Natural killer cell (primary cell): ENCODE measurements around the gene EGFR. TPM values are rescaled to one million over a fixed set of nuclear protein-coding genes. Genes with fewer than 3 reads are reported as not detected.

Experiments used
- ATAC-seq, 3 donors: fragments of 150-1000 bp in 2 of 3; fragments of 200-7000 bp in 1 of 3; cut with Tn5 transposase; 1 replicate in 1 of 3; 2 replicates in 2 of 3; pipeline ENCODE4 v1.10.0; 2021; ENCODE audit warnings: mild to moderate bottlenecking in 2 of 3, moderate library complexity in 2 of 3
- DNase-seq, 2 donors: peaks; one replicate each; pipeline versions ENCODE4 v3.0.0 to v3.0.0-alpha.2; 2013 to 2021; ENCODE audit warnings: mixed read lengths in 1 of 2
- H3K27ac ChIP-seq: one replicate; pipeline ENCODE4 v1.5.1; 2013; ENCODE audit warnings: mild to moderate bottlenecking, low read length
- H3K27me3 ChIP-seq: one replicate; pipeline ENCODE4 v1.6.1; 2013; ENCODE audit warnings: low read length; ENCODE audit not compliant: control insufficient read depth, insufficient read depth
- H3K36me3 ChIP-seq: one replicate; pipeline ENCODE4 v1.6.1; 2013; ENCODE audit warnings: low read length; ENCODE audit not compliant: control insufficient read depth, insufficient read depth
- H3K4me1 ChIP-seq: one replicate; pipeline ENCODE4 v1.6.1; 2013; ENCODE audit warnings: low read length; ENCODE audit not compliant: control insufficient read depth, insufficient read depth
- H3K4me3 ChIP-seq: one replicate; pipeline ENCODE4 v1.5.1; 2013; ENCODE audit warnings: low read length
- H3K9me3 ChIP-seq: one replicate; pipeline ENCODE4 v1.6.1; 2013; ENCODE audit warnings: low read length; ENCODE audit not compliant: control insufficient read depth, insufficient read depth
- H3K27ac Mint-ChIP-seq, 2 donors: one replicate each; pipeline ENCODE4 v1.8.0; 2022; ENCODE audit warnings: mild to moderate bottlenecking in 2 of 2, mixed read lengths in 2 of 2, moderate library complexity in 1 of 2
- H3K27me3 Mint-ChIP-seq, 2 donors: one replicate each; pipeline ENCODE4 v1.8.0; 2022; ENCODE audit warnings: low read depth in 2 of 2, mixed read lengths in 2 of 2
- H3K36me3 Mint-ChIP-seq: one replicate; pipeline ENCODE4 v1.8.0; 2022; ENCODE audit warnings: mixed read lengths
- H3K4me1 Mint-ChIP-seq, 2 donors: one replicate each; pipeline ENCODE4 v1.8.0; 2022; ENCODE audit warnings: mixed read lengths in 2 of 2
- H3K4me3 Mint-ChIP-seq: one replicate; pipeline ENCODE4 v1.8.0; 2022; ENCODE audit warnings: mild to moderate bottlenecking, moderate library complexity, mixed read lengths
- H3K9me3 Mint-ChIP-seq, 2 donors: one replicate each; pipeline ENCODE4 v1.8.0; 2022; ENCODE audit warnings: mixed read lengths in 2 of 2
- CTCF ChIP-seq: fragments of 200-600 bp; IDR thresholded peaks from one replicate; pipeline ENCODE4 v1.8.0; 2022; ENCODE audit warnings: antibody characterized with exemption
- WGBS: methylation state at CpG from one replicate; pipeline ENCODE4 v1.1.7; 2013; ENCODE audit warnings: missing lambda C conversion rate; ENCODE audit not compliant: insufficient coverage; 5-methylcytosine and 5-hydroxymethylcytosine counted together
- intact Hi-C: fragments of 100-400 bp; cut with micrococcal nuclease; formaldehyde crosslinking; loops from one replicate; pipeline ENCODE4 v1.14.2; 2022
- total RNA-seq, 4 donors: library from RNA; stranded (reverse); fragments of 120-200 nt in 1 of 4; gene quantifications; one replicate each; pipeline versions ENCODE4 v1.2.3 to v1.2.4, GENCODE V29; 2013 to 2022

EGFR gene
- total RNA-seq, 3 donors from 2014 or later (not counting 1 experiment from before 2014, with no cell fraction given) = not detected

GRCh38 chr7:55096323-55096722, 77.5 kb downstream of the EGFR start:
- Mint-ChIP-seq H3K27ac (no peak overlapping the region), H3K36me3 (no peaks in the 10 kb centered on the region), H3K27me3 (peaks cover 3 to 17% of the 10 kb centered on the region in 2 donors), H3K9me3 (no peaks in the 10 kb centered on the region), H3K4me3 (no peak overlapping the region), H3K4me1 (no peaks in the 10 kb centered on the region)
- TF ChIP-seq CTCF = no peak
- H3K36me3 ChIP-seq = no peaks in the 10 kb centered on the region
- intact Hi-C loops = no loop called here
- WGBS = 85% methylated on average over 11 of the region's 11 CpGs
- DNase-seq = no peak
- H3K4me1 ChIP-seq = no peaks in the 10 kb centered on the region
- H3K4me3 ChIP-seq = no peak overlapping the region
- ATAC-seq = no peak
- H3K9me3 ChIP-seq = no peaks in the 10 kb centered on the region
- H3K27ac ChIP-seq = no peak overlapping the region
- no peaks in the 10 kb centered on the region for H3K27me3 ChIP-seq

- no peak for ATAC-seq
Observed at GRCh38 chr7:55097100-55097499, 78.3 kb downstream of the EGFR start.

GRCh38 chr7:55099066-55099820, 80.4 kb downstream of the EGFR start:
- H3K36me3 Mint-ChIP-seq = no peaks in the 10 kb centered on the region
- Histone ChIP-seq H3K4me3 (no peak overlapping the region), H3K4me1 (peaks cover 2% of the 10 kb centered on the region), H3K27ac (no peak overlapping the region), H3K27me3 (peaks cover 11% of the 10 kb centered on the region), H3K36me3 (no peaks in the 10 kb centered on the region), H3K9me3 (no peaks in the 10 kb centered on the region)
- no peak overlapping the region for H3K4me3 Mint-ChIP-seq
- H3K4me1 Mint-ChIP-seq = no peaks in the 10 kb centered on the region
- ATAC-seq (no peak), DNase-seq (no peak)
- H3K27me3 Mint-ChIP-seq = peaks cover 25 to 30% of the 10 kb centered on the region in 2 donors
- TF ChIP-seq CTCF = no peak
- 85% methylated on average over 9 of the region's 9 CpGs for WGBS
- intact Hi-C loops = no loop called here
- no peaks in the 10 kb centered on the region for H3K9me3 Mint-ChIP-seq
- no peak overlapping the region for H3K27ac Mint-ChIP-seq

More at GRCh38 chr7:55097100-55097499, 78.3 kb downstream of the EGFR start:
- no peaks in the 10 kb centered on the region for H3K4me1 ChIP-seq
- TF ChIP-seq CTCF = no peak
- Mint-ChIP-seq H3K4me1 (no peaks in the 10 kb centered on the region), H3K4me3 (no peak overlapping the region), H3K27ac (no peak overlapping the region), H3K9me3 (no peaks in the 10 kb centered on the region), H3K36me3 (no peaks in the 10 kb centered on the region), H3K27me3 (peaks cover 11 to 20% of the 10 kb centered on the region in 2 donors)
- H3K9me3 ChIP-seq = no peaks in the 10 kb centered on the region
- no peak overlapping the region for H3K27ac ChIP-seq
- no peak overlapping the region for H3K4me3 ChIP-seq
- no peak for DNase-seq
- WGBS = 93% methylated on average over 4 of the region's 4 CpGs
- peaks cover 2% of the 10 kb centered on the region for H3K27me3 ChIP-seq
- H3K36me3 ChIP-seq = no peaks in the 10 kb centered on the region
- intact Hi-C loops = no loop called here
